Measurements from ENCODE around the gene KRT10. TPM values are rescaled to one million over a fixed set of nuclear protein-coding genes. Genes with fewer than 3 reads are reported as not detected.
"Not testable (repeated sequence)": the region's sequence is repeated elsewhere in the genome, so short reads cannot be mapped to it uniquely, and the experiment has no call there.

Gene KRT10
- total RNA-seq, 2 experiments from 2014 or later: 20.2 to 35.9 TPM

DNA sequence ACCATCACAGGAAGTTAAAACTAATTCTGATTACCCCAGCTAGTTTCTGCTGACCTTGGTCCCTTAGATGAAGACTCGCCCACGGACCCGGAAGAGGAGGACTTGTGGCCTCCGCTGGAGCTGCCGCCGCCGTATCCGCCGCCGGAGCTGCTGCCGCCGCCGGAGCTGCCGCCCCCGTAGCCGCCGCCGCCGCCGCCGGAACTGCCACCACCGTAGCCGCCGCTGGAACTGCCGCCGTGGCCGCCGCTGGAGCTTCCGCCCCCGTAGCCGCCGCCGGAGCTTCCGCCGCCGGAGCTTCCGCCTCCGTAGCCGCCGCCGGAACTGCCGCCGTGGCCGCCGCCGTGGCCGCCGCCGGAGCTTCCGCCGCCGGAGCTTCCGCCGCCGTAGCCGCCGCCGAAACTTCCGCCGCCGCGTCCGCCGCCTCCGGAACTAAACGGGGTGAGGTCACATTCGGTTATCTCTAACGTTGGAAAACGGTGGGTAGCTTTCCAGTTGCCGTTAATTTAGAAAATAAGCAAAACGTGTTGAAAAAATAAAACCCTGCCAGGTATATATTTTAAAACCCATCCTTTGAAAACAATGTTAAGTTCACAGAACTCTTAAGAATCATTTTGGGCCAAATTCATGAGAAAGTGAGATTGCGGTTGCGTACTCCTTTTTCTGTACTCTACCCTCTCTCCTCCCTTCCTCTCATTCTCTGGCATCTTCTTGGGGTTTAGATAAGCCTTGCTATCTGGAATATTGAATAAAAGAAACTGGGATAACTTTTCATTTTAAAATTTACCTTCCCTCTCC, 3.5 kb downstream of the KRT10 start:
- DNase-seq (peak; percentile 91), ATAC-seq (peak; percentile 84)
- Mint-ChIP-seq H3K4me3 (peak overlapping the region; percentile 95), H3K27ac (peak overlapping the region; percentile 97), H3K27me3 (peaks cover 1% of the 10 kb centered on the region), H3K9me3 (ENCODE audit: low read depth) (no peaks in the 10 kb centered on the region), H3K4me1 (peaks cover 25% of the 10 kb centered on the region), H3K36me3 (ENCODE audit: low read depth) (peaks cover 28% of the 10 kb centered on the region)
- ChIA-PET POLR2A (interaction anchor here (0.7 to 2.4 kb wide), 7 partner anchors 68 to 870 kb away, joined by 3 to 10 read pairs (median 4); partner anchors contain the start of genes EIF1 and TOP2A), CTCF (interaction anchor here (0.5 to 1.5 kb wide), 15 partner anchors 9 to 1200 kb away, joined by 3 to 9 read pairs (median 3); partner anchors contain the start of gene PSMD3)
- intact Hi-C loops (cut with DNase I, micrococcal nuclease): loop anchor here (1.0 to 5.0 kb wide), 8 partner anchors 172 to 1098 kb away; partner anchors contain the start of genes ACLY (in 1 of the 2), EIF1 (in 1 of the 2), GJD3 (in 1 of the 2) and SMARCE1 (in 1 of the 2)

DNA sequence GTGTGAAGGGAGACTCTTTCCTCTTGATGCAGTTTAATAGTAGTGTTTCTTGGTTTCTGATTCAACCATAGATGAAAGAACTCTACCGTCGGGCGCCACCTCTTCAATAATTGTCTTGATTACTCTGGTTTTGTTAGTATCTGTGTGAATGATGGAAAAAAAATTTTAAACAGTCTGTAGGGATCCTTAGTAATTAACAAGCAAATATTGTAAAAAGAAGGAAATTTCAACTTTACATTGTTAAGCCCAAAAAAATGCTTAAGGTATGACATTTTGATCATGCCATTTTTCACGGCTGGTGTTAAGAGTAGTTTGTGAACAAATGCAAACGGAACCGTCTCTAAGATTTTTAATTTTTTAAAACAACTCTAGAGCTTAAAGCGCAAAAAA, 4.1 kb downstream of the KRT10 start:
- intact Hi-C loops (cut with DNase I, micrococcal nuclease): loop anchor here (2.0 to 5.0 kb wide), 7 partner anchors 256 to 1099 kb away; partner anchors contain the start of genes ACLY (in 1 of the 2), EIF1 (in 1 of the 2) and GJD3 (in 1 of the 2)
- peak overlapping the region; percentile 95 for H3K4me3 Mint-ChIP-seq
- peaks cover 4% of the 10 kb centered on the region for H3K27me3 Mint-ChIP-seq
- peak; percentile 26 for DNase-seq
- no peak for ATAC-seq
- no peaks in the 10 kb centered on the region for H3K9me3 Mint-ChIP-seq (ENCODE audit: low read depth)
- H3K36me3 Mint-ChIP-seq (ENCODE audit: low read depth): peaks cover 26% of the 10 kb centered on the region
- POLR2A ChIA-PET: interaction anchor here (0.7 to 2.4 kb wide), 5 partner anchors 255 to 871 kb away, joined by 3 to 10 read pairs (median 4); partner anchors contain the start of genes EIF1 and TOP2A
- H3K27ac Mint-ChIP-seq: peak overlapping the region; percentile 97
- peaks cover 24% of the 10 kb centered on the region for H3K4me1 Mint-ChIP-seq
- CTCF ChIA-PET: interaction anchor here (0.6 to 1.5 kb wide), 11 partner anchors 10 to 850 kb away, joined by 3 to 9 read pairs (median 3); partner anchors contain the start of gene PSMD3

GRCh38 chr17:40817103-40817682, 5.2 kb downstream of the KRT10 start:
- intact Hi-C loops (cut with DNase I, micrococcal nuclease): loop anchor here in 1 of 2 experiments (5.0 kb wide), 2 partner anchors 455 to 1100 kb away; partner anchors contain the start of genes ACLY and GJD3
- Mint-ChIP-seq H3K27ac (peak overlapping the region; percentile 61), H3K9me3 (ENCODE audit: low read depth) (no peaks in the 10 kb centered on the region)

DNA sequence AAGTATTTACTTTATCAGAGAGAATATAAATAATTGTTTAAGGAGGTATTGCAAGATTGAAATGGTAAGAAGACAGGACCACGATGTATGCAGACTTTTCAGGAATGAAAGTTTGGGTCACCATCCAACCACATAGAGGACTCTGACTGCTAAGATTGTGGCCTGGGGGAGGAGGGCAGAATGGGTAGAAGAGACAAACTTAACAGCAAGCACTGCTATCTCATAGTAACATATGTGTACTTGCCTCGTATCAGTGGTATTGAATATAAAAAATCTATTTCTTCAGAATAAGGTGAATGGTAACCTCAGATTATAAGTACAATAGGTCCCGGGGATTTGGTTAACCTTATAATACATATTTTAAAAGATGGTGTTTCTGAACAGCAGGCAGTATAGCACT, 5.8 kb downstream of the KRT10 start:
- no peak for ATAC-seq
- no peak overlapping the region for H3K4me3 Mint-ChIP-seq
- DNase-seq: no peak
- no peaks in the 10 kb centered on the region for H3K9me3 Mint-ChIP-seq (ENCODE audit: low read depth)
- H3K4me1 Mint-ChIP-seq: peaks cover 24% of the 10 kb centered on the region
- ChIA-PET POLR2A (no interaction called here), CTCF (interaction anchor here (1.0 kb wide), 1 partner anchor 10 kb away, joined by 3 read pairs; no protein-coding TSS in a partner anchor)
- H3K27ac Mint-ChIP-seq: no peak overlapping the region
- peaks cover 13% of the 10 kb centered on the region for H3K27me3 Mint-ChIP-seq
- intact Hi-C loops (cut with DNase I, micrococcal nuclease): loop anchor here in 1 of 2 experiments (5.0 kb wide), 2 partner anchors 454 to 1101 kb away; partner anchors contain the start of genes ACLY and GJD3
- peaks cover 18% of the 10 kb centered on the region for H3K36me3 Mint-ChIP-seq (ENCODE audit: low read depth)

More at GRCh38 chr17:40817103-40817682, 5.2 kb downstream of the KRT10 start:
- ChIA-PET POLR2A (no interaction called here), CTCF (interaction anchor here (0.9 to 1.0 kb wide), 2 partner anchors 11 to 12 kb away, joined by 3 read pairs; no protein-coding TSS in a partner anchor)
- Mint-ChIP-seq H3K36me3 (ENCODE audit: low read depth) (peaks cover 23% of the 10 kb centered on the region), H3K4me1 (peaks cover 24% of the 10 kb centered on the region), H3K4me3 (peak overlapping the region; percentile 95), H3K27me3 (peaks cover 8% of the 10 kb centered on the region)
- ATAC-seq (no peak), DNase-seq (no peak)

- Mint-ChIP-seq H3K27ac (no peak overlapping the region), H3K27me3 (peaks cover 19% of the 10 kb centered on the region), H3K4me3 (no peak overlapping the region), H3K4me1 (peaks cover 21% of the 10 kb centered on the region), H3K9me3 (ENCODE audit: low read depth) (no peaks in the 10 kb centered on the region), H3K36me3 (ENCODE audit: low read depth) (peaks cover 18% of the 10 kb centered on the region)
- ChIA-PET CTCF (interaction anchor here (0.6 to 1.2 kb wide), 4 partner anchors 10 to 734 kb away, joined by 3 to 4 read pairs (median 3); no protein-coding TSS in a partner anchor), POLR2A (no interaction called here)
- DNase-seq (no peak), ATAC-seq (no peak)
- intact Hi-C loops (cut with DNase I, micrococcal nuclease): loop anchor here in 1 of 2 experiments (5.0 kb wide), 2 partner anchors 453 to 1102 kb away; partner anchors contain the start of genes ACLY and GJD3
These were observed 7.0 kb downstream of the KRT10 start for GRCh38 chr17:40815381-40815780.

DNA sequence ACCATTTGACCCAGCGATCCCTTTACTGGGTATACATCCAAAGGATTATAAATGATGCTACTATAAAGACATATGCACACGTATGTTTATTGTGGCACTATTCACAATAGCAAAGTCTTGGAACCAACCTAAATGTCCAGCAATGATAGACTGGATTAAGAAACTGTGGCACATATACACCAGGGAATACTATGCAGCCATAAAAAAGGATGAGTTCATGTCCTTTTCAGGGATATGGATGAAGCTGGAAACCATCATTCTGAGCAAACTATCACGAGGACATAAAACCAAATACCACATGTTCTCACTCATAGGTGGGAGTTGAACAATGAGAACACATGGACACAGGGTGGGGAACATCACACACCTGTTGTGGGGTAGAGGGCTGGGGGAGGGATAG, 7.8 kb downstream of the KRT10 start:
- intact Hi-C loops (cut with DNase I, micrococcal nuclease): loop anchor here in 1 of 2 experiments (5.0 kb wide), 2 partner anchors 452 to 1103 kb away; partner anchors contain the start of genes ACLY and GJD3

DNA sequence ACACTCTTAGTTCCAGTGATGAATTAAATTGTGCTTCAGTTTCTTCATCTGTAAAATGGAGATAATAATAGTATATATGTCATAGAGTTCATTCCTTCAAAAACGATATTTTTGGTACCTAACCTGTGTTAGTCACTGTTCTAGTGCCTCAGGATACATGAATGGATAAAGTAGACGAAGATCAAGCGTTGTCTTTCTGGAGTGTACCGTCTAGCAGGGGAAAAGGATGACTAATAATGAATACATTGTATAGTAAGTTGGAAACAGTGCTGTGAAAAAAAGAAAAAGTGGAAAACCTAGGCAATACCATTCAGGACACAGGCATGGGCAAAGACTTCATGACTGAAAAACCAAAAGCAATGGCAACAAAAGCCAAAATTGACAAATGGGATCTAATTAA, 8.6 kb downstream of the KRT10 start:
- H3K4me1 Mint-ChIP-seq: peaks cover 9% of the 10 kb centered on the region
- ATAC-seq (no peak), DNase-seq (no peak)
- H3K27ac Mint-ChIP-seq: no peak overlapping the region
- H3K9me3 Mint-ChIP-seq (ENCODE audit: low read depth): no peaks in the 10 kb centered on the region
- H3K36me3 Mint-ChIP-seq (ENCODE audit: low read depth): peaks cover 17% of the 10 kb centered on the region
- peaks cover 31% of the 10 kb centered on the region for H3K27me3 Mint-ChIP-seq
- intact Hi-C loops (cut with DNase I, micrococcal nuclease): no loop called here
- CTCF ChIA-PET: no interaction called here
- no peak overlapping the region for H3K4me3 Mint-ChIP-seq
- POLR2A ChIA-PET: no interaction called here

More for the DNA sequence above, 7.8 kb downstream of the KRT10 start:
- CTCF ChIA-PET: interaction anchor here (0.6 to 1.1 kb wide), 3 partner anchors 9 to 735 kb away, joined by 3 to 4 read pairs (median 3); no protein-coding TSS in a partner anchor
- H3K4me3 Mint-ChIP-seq; POLR2A ChIA-PET; ATAC-seq; H3K9me3 Mint-ChIP-seq (ENCODE audit: low read depth); H3K27ac Mint-ChIP-seq; DNase-seq: not testable (repeated sequence)
- Mint-ChIP-seq H3K4me1 (peaks cover 14% of the 10 kb centered on the region), H3K36me3 (ENCODE audit: low read depth) (peaks cover 17% of the 10 kb centered on the region), H3K27me3 (peaks cover 26% of the 10 kb centered on the region)

GRCh38 chr17:40812639-40813038, 9.8 kb downstream of the KRT10 start:
- no peak for ATAC-seq
- intact Hi-C loops (cut with DNase I, micrococcal nuclease): no loop called here
- POLR2A ChIA-PET: no interaction called here
- CTCF ChIA-PET: interaction anchor here (0.6 kb wide), 1 partner anchor 114 kb away, joined by 4 read pairs; no protein-coding TSS in a partner anchor
- Mint-ChIP-seq H3K4me3 (no peak overlapping the region), H3K4me1 (peaks cover 6% of the 10 kb centered on the region), H3K36me3 (ENCODE audit: low read depth) (peaks cover 12% of the 10 kb centered on the region), H3K27ac (no peak overlapping the region), H3K9me3 (ENCODE audit: low read depth) (no peaks in the 10 kb centered on the region), H3K27me3 (peaks cover 36% of the 10 kb centered on the region)
- DNase-seq: no peak

DNA sequence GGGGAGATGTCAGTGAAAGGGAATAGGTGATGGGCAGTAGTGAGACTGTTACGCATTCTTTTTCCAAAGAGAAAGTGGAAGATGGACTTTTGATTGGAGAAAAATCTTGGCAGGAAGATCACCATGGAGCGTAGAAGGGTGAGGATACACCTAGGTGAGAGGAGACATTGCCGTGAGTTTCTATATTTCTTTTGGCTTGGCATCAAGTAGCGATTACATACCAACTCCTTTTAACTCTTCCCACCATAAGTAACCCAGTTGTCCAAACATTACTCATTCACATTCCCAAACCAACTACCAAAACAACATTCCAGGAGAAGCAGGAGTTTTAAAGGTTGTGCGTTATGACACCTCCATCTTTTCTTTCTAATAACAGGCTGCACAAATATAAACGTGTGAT, 11.9 kb downstream of the KRT10 start:
- no peak for DNase-seq
- intact Hi-C loops (cut with DNase I, micrococcal nuclease): no loop called here
- H3K9me3 Mint-ChIP-seq (ENCODE audit: low read depth): no peaks in the 10 kb centered on the region
- no peaks in the 10 kb centered on the region for H3K36me3 Mint-ChIP-seq (ENCODE audit: low read depth)
- H3K4me1 Mint-ChIP-seq: no peaks in the 10 kb centered on the region
- no peak overlapping the region for H3K27ac Mint-ChIP-seq
- POLR2A ChIA-PET: no interaction called here
- no peak for ATAC-seq
- CTCF ChIA-PET: interaction anchor here (1.0 kb wide), 1 partner anchor 512 kb away, joined by 4 read pairs; no protein-coding TSS in a partner anchor
- H3K4me3 Mint-ChIP-seq: no peak overlapping the region
- peaks cover 48% of the 10 kb centered on the region for H3K27me3 Mint-ChIP-seq

DNA sequence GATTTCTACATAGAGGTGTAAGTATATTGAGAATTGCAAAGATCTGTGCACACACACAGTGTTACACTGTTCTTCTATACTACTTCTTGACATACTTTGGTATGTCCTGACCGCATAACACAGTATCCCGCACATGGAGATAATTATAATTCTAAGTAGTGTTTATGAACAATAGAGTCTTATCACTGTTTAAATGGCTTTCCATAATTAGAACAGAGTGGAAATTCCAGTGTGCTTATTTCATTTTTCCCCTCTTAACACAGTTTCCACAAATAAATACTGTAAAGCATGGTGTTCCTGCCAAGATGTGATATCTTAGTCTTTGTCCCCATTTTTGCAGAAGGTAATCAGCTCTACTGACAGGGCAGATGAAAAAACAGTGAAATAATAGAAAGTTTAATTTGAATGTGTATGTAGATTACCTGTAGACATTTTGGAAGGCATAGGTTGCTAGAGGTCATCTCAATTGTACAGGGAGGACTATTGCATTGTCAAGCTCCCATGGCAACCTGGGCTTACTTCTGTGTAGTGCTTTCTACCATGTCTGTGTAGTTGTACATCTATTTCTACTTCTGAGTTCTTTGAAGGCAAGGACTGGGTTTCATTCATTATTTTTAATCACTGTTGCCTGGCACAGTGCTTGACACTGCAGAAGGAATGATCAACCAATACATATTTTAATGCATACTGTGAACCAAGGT, 12.5 kb downstream of the KRT10 start:
- CTCF ChIA-PET: interaction anchor here (1.2 kb wide), 1 partner anchor 47 kb away, joined by 5 read pairs; no protein-coding TSS in a partner anchor
- H3K27ac Mint-ChIP-seq: no peak overlapping the region
- no peaks in the 10 kb centered on the region for H3K36me3 Mint-ChIP-seq (ENCODE audit: low read depth)
- DNase-seq (no peak), ATAC-seq (no peak)
- POLR2A ChIA-PET: no interaction called here
- intact Hi-C loops (cut with DNase I, micrococcal nuclease): loop anchor here in 1 of 2 experiments (10.0 kb wide), 1 partner anchor 95 kb away; no protein-coding TSS in a partner anchor
- no peak overlapping the region for H3K4me3 Mint-ChIP-seq
- no peaks in the 10 kb centered on the region for H3K9me3 Mint-ChIP-seq (ENCODE audit: low read depth)
- H3K4me1 Mint-ChIP-seq: no peaks in the 10 kb centered on the region
- peaks cover 52% of the 10 kb centered on the region for H3K27me3 Mint-ChIP-seq
